Loucy (cell line): ENCODE data around the gene P2RX1.

Experiments used
- H2AFZ ChIP-seq: fragments of 200-600 bp; sonication (generic); 2 replicates; pipeline ENCODE4 v1.6.0; 2016; ENCODE audit warnings: antibody characterized with exemption, mild to moderate bottlenecking, low read length, moderate library complexity
- H3F3A ChIP-seq: fragments of 200-600 bp; 2 replicates; pipeline ENCODE4 v1.6.0; 2016; ENCODE audit warnings: antibody characterized with exemption, low read depth, mild to moderate bottlenecking
- H3K27me3 ChIP-seq: fragments of 200-600 bp; sonication (generic); 2 replicates; pipeline ENCODE4 v1.6.1; 2014; ENCODE audit warnings: low read length, mild to moderate bottlenecking; ENCODE audit not compliant: insufficient read depth, poor library complexity, severe bottlenecking
- H3K36me3 ChIP-seq: fragments of 200-600 bp; sonication (generic); 2 replicates; pipeline ENCODE4 v1.6.1; 2016; ENCODE audit warnings: low read length; ENCODE audit not compliant: insufficient read depth
- H3K4me1 ChIP-seq: fragments of 200-600 bp; sonication (generic); 2 replicates; pipeline ENCODE4 v1.5.1; 2014; ENCODE audit warnings: low read length, mild to moderate bottlenecking; ENCODE audit not compliant: insufficient read depth, poor library complexity, severe bottlenecking
- H3K4me2 ChIP-seq: fragments of 200-600 bp; sonication (generic); 2 replicates; pipeline ENCODE4 v1.6.0; 2014; ENCODE audit warnings: antibody characterized with exemption, low read length, low read depth, mild to moderate bottlenecking; ENCODE audit not compliant: poor library complexity, severe bottlenecking
- H3K4me3 ChIP-seq: fragments of 200-600 bp; sonication (generic); 2 replicates; pipeline ENCODE4 v1.5.1; 2014; ENCODE audit warnings: low read length, mild to moderate bottlenecking, mixed read lengths; ENCODE audit not compliant: poor library complexity, severe bottlenecking
- H3K79me2 ChIP-seq: fragments of 200-600 bp; sonication (generic); 2 replicates; pipeline ENCODE4 v1.6.1; 2014; ENCODE audit warnings: low read length; ENCODE audit not compliant: insufficient read depth
- H3K9ac ChIP-seq: fragments of 200-600 bp; sonication (generic); 2 replicates; pipeline ENCODE4 v1.6.0; 2014; ENCODE audit warnings: mild to moderate bottlenecking, low read depth, low read length, moderate library complexity; ENCODE audit not compliant: poor library complexity, severe bottlenecking
- H3K9me2 ChIP-seq: fragments of 200-600 bp; sonication (generic); replicated peaks from 2 replicates; pipeline ENCODE4 v1.6.1; 2016; ENCODE audit warnings: low read depth, low read length, mixed read lengths
- H3K9me3 ChIP-seq: fragments of 200-600 bp; sonication (generic); 2 replicates; pipeline ENCODE4 v1.6.1; 2014; ENCODE audit warnings: mild to moderate bottlenecking, antibody characterized with exemption, low read length, low read depth; ENCODE audit not compliant: insufficient read depth
- H4K20me1 ChIP-seq: fragments of 200-600 bp; sonication (generic); 2 replicates; pipeline ENCODE4 v1.6.0; 2014; ENCODE audit warnings: antibody characterized with exemption, low read length, mild to moderate bottlenecking; ENCODE audit not compliant: insufficient read depth, poor library complexity, severe bottlenecking
- EZH2phosphoT487 ChIP-seq: fragments of 200-600 bp; IDR thresholded peaks from 2 replicates; pipeline ENCODE4 v1.6.1; 2018; ENCODE audit warnings: antibody characterized with exemption, mild to moderate bottlenecking, moderate library complexity, borderline replicate concordance
- TF ChIP-seq, protein P1 (sequence below): fragments of 200-600 bp; sonication (generic); conservative IDR thresholded peaks from 2 replicates; pipeline ENCODE4 v1.5.1; 2014; ENCODE audit warnings: mild to moderate bottlenecking, antibody characterized with exemption, low read length

P2RX1 gene

DNA sequence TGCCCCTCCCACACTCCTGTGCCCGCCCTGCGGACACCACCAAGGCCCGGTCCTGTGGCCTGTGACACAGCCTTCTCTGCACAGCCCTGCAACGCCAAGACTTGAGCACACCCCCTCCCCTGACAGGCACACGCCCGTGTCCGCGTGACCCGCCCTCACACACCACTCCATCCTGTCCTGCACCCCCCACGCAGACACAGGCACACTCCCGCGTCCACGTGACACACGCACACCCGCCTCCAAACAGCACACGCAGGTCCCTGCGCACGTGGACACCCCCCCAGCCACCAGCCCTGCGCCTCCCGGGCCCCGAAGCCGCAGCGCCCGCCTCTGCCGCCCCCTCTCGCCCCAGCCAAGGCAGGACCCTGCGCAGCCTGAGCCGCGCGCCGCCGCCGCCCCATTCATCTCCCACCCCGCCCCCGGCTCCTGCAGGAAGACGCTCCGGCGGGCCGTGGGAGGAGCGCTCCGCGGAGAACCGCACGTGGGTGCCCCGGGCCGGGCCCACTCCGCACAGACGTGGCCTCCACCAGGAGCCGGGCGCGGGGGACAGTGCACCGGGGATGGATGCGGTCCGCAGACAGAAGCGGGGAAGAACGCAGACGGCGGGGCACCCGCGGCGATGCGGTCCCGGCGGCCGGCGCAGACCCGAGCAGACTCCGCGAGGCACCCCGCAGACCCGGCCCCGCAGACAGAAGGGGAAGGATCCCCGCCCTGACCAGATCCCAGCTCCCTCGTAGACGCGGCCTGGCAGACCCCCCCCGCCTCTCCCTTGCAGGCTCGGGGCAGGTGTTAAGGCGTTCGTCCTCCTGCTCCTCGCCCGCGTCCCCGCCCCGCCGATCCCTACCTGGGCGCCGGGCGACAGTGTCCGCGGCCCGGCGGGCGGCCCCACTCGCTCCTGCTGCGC, 23.9 kb downstream of the P2RX1 start:
- Histone ChIP-seq H4K20me1 (no peaks in the 10 kb centered on the region), H3K4me1 (peaks cover 11% of the 10 kb centered on the region), H3K4me3 (peak overlapping the region; percentile 74), H3K4me2 (peak overlapping the region; percentile 81), H3K9me3 (no peaks in the 10 kb centered on the region), H3F3A (no peaks in the 10 kb centered on the region), H2AFZ (peak overlapping the region; percentile 76; the same call in 1 of the 2 replicates), H3K36me3 (no peaks in the 10 kb centered on the region), H3K9me2 (no peaks in the 10 kb centered on the region), H3K9ac (peak overlapping the region; percentile 41), H3K27me3 (no peaks in the 10 kb centered on the region), H3K79me2 (no peaks in the 10 kb centered on the region)
- TF ChIP-seq, protein P1, sequence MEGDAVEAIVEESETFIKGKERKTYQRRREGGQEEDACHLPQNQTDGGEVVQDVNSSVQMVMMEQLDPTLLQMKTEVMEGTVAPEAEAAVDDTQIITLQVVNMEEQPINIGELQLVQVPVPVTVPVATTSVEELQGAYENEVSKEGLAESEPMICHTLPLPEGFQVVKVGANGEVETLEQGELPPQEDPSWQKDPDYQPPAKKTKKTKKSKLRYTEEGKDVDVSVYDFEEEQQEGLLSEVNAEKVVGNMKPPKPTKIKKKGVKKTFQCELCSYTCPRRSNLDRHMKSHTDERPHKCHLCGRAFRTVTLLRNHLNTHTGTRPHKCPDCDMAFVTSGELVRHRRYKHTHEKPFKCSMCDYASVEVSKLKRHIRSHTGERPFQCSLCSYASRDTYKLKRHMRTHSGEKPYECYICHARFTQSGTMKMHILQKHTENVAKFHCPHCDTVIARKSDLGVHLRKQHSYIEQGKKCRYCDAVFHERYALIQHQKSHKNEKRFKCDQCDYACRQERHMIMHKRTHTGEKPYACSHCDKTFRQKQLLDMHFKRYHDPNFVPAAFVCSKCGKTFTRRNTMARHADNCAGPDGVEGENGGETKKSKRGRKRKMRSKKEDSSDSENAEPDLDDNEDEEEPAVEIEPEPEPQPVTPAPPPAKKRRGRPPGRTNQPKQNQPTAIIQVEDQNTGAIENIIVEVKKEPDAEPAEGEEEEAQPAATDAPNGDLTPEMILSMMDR: no peak

DNA sequence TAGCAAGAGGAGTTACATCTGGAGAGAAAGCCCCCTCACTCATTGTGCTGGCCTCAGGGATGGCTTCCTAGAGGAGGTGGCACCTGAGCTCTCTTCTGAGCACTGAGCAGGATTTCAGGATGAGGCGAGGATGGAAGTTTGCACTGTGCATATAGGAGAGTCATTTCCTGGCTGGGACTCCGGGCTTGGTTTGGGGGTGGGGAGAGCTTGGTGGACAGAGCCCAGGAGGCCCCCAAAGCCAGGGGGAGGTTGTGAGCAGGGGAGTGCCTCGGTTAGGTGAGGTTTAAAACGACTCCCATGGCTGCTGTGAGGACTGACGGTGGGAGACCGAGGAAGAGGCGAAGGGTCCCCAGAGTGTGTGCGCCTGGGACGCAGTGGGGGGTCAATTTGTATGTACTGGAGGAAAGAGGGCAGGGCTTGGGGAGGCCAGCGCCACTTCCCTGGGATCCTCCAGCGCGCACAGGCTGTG, 24.6 kb downstream of the P2RX1 start:
- no peak for TF ChIP-seq EZH2phosphoT487
- TF ChIP-seq, protein P1: no peak
- Histone ChIP-seq H3K9me3 (no peaks in the 10 kb centered on the region), H3K27me3 (no peaks in the 10 kb centered on the region), H3K4me1 (peaks cover 18% of the 10 kb centered on the region), H4K20me1 (no peaks in the 10 kb centered on the region), H3K9ac (no peak overlapping the region), H3K79me2 (no peaks in the 10 kb centered on the region), H3K4me2 (peak overlapping the region; percentile 81), H3K9me2 (no peaks in the 10 kb centered on the region), H3K4me3 (peak overlapping the region; percentile 74), H2AFZ (no peak overlapping the region), H3K36me3 (no peaks in the 10 kb centered on the region), H3F3A (no peaks in the 10 kb centered on the region)

DNA sequence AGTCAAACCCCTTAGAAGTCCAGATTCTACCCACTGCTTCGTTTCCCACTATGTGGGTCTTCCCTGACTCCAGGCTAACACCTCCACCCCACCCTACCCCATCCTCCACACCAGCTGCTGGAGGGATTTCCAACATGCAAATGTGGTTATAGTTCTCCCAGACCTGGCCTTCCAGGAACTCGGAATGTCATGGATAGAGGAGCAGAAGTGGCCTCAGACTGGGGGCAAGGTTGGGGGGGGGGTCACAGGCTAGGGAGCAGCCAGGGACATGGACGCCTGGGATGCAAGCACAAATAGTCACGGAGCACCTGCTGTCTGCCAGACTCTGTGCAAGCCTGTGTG, 25.4 kb downstream of the P2RX1 start:
- Histone ChIP-seq H3K9ac (no peak overlapping the region), H4K20me1 (no peaks in the 10 kb centered on the region), H2AFZ (no peak overlapping the region), H3K4me2 (no peak overlapping the region), H3K9me3 (no peaks in the 10 kb centered on the region), H3F3A (no peaks in the 10 kb centered on the region), H3K4me3 (no peak overlapping the region), H3K79me2 (no peaks in the 10 kb centered on the region), H3K9me2 (no peaks in the 10 kb centered on the region), H3K27me3 (no peaks in the 10 kb centered on the region), H3K4me1 (peaks cover 21% of the 10 kb centered on the region), H3K36me3 (no peaks in the 10 kb centered on the region)
- TF ChIP-seq EZH2phosphoT487: no peak
- TF ChIP-seq, protein P1: no peak
